Stimulated activated CD8-positive, alpha-beta memory T cell treated with anti-CD3 and anti-CD28 coated beads, Interleukin-12 subunit alpha, Interleukin-12 subunit beta, amount 100 ng/mL, for 1 hour (primary cell): ENCODE data around the gene TBC1D22A.

Experiments used
- DNase-seq: peaks from one replicate; pipeline ENCODE4 v3.0.0-alpha.2; 2020; ENCODE audit warnings: low read depth

TBC1D22A gene

GRCh38 chr22:47202819-47203553 is 440.5 kb downstream of the TBC1D22A start:
- DNase-seq = no peak

- DNase-seq = no peak
These were observed 441.1 kb downstream of the TBC1D22A start for GRCh38 chr22:47203554-47203991.

GRCh38 chr22:47204002-47204979 is 441.8 kb downstream of the TBC1D22A start:
- no peak for DNase-seq

GRCh38 chr22:47205081-47205491 is 442.6 kb downstream of the TBC1D22A start:
- DNase-seq = no peak

GRCh38 chr22:47205554-47205953 is 443.1 kb downstream of the TBC1D22A start:
- DNase-seq = no peak

GRCh38 chr22:47206164-47206563 is 443.7 kb downstream of the TBC1D22A start:
- DNase-seq = no peak

- DNase-seq = no peak
These were observed 444.3 kb downstream of the TBC1D22A start for GRCh38 chr22:47206666-47207218.

- no peak for DNase-seq
These were observed 444.9 kb downstream of the TBC1D22A start for GRCh38 chr22:47207387-47207786.

- DNase-seq = no peak
These were observed 445.6 kb downstream of the TBC1D22A start for GRCh38 chr22:47207846-47208554.

GRCh38 chr22:47208630-47209029 is 446.2 kb downstream of the TBC1D22A start:
- no peak for DNase-seq

GRCh38 chr22:47209040-47209514 is 446.6 kb downstream of the TBC1D22A start:
- no peak for DNase-seq

GRCh38 chr22:47209547-47210023 is 447.1 kb downstream of the TBC1D22A start:
- no peak for DNase-seq

- DNase-seq = no peak
These were observed 447.7 kb downstream of the TBC1D22A start for GRCh38 chr22:47210112-47210657.

- DNase-seq = no peak
These were observed 448.2 kb downstream of the TBC1D22A start for GRCh38 chr22:47210686-47211085.

- DNase-seq = no peak
These were observed 451.3 kb downstream of the TBC1D22A start for GRCh38 chr22:47213571-47214230.

GRCh38 chr22:47215851-47216250 is 453.4 kb downstream of the TBC1D22A start:
- DNase-seq = no peak

GRCh38 chr22:47218671-47219070 is 456.2 kb downstream of the TBC1D22A start:
- no peak for DNase-seq

GRCh38 chr22:47219789-47220188 is 457.3 kb downstream of the TBC1D22A start:
- DNase-seq = no peak

- no peak for DNase-seq
These were observed 458.3 kb downstream of the TBC1D22A start for GRCh38 chr22:47220752-47221151.

- no peak for DNase-seq
These were observed 459.6 kb downstream of the TBC1D22A start for GRCh38 chr22:47221840-47222615.
